Right atrium auricular region (tissue), 2 donors: ENCODE measurements around the gene TUBD1. TPM values are rescaled to one million over a fixed set of nuclear protein-coding genes. Genes with fewer than 3 reads are reported as not detected.
"Not testable (repeated sequence)": the region's sequence is repeated elsewhere in the genome, so short reads cannot be mapped to it uniquely, and the experiment has no call there.

Source experiments
- DNase-seq: peaks from one replicate; pipeline ENCODE4 v3.0.0-alpha.2; 2019; ENCODE audit warnings: low spot score
- H3K27ac ChIP-seq, 2 donors: fragments of 200-600 bp; sonication (generic); 1 replicate in 1 of 2; 2 replicates in 1 of 2; pipeline ENCODE4 v1.5.1; 2016 to 2019
- H3K27me3 ChIP-seq, 2 donors: fragments of 200-600 bp; sonication (generic); one replicate each; pipeline versions ENCODE4 v1.5.1 to v1.6.0; 2017 to 2019
- H3K36me3 ChIP-seq: fragments of 200-600 bp; sonication (generic); one replicate; pipeline ENCODE4 v1.5.1; 2016
- H3K4me1 ChIP-seq, 2 donors: fragments of 200-600 bp; sonication (generic); one replicate each; pipeline versions ENCODE4 v1.5.1 to v1.6.0; 2017 to 2019
- H3K4me3 ChIP-seq, 2 donors: fragments of 200-600 bp; sonication (generic); 1 replicate in 1 of 2; 2 replicates in 1 of 2; pipeline ENCODE4 v1.5.1; 2017 to 2019; ENCODE audit warnings: mild to moderate bottlenecking in 1 of 2, moderate library complexity in 1 of 2
- H3K9me3 ChIP-seq, 2 donors: fragments of 200-600 bp; sonication (generic); one replicate each; pipeline ENCODE4 v1.5.1; 2019
- CTCF ChIP-seq, 2 donors: fragments of 200-600 bp; sonication (generic); IDR thresholded peaks; one replicate each; pipeline ENCODE4 v1.5.1; 2019; ENCODE audit warnings: antibody characterized with exemption in 2 of 2
- total RNA-seq, 2 donors: library from RNA; depleted of rRNA; stranded (reverse); fragments of >200 nt; gene quantifications; one replicate each; pipeline ENCODE4 v1.1.0, GENCODE V29; 2016

Gene TUBD1
- total RNA-seq, 2 donors from 2014 or later, result 6.1 to 8.0 TPM

- peaks cover 0 to 46% of the 10 kb centered on the region in 2 donors for H3K4me1 ChIP-seq
- no peaks in the 10 kb centered on the region for H3K9me3 ChIP-seq
- H3K36me3 ChIP-seq, result peaks cover 38% of the 10 kb centered on the region
- no peak for DNase-seq
- H3K27ac ChIP-seq, result peak overlapping the region; percentile 20 to 54
- no peak for TF ChIP-seq CTCF (IDR thresholded peaks at IDR 0.05)
- H3K27me3 ChIP-seq, result no peaks in the 10 kb centered on the region
- no peak overlapping the region for H3K4me3 ChIP-seq
These were observed 49.7 kb downstream of the TUBD1 start for GRCh38 chr17:59842901-59843652.

GRCh38 chr17:59841882-59842263 is 50.9 kb downstream of the TUBD1 start:
- not testable (repeated sequence) for DNase-seq, H3K9me3 ChIP-seq, H3K27me3 ChIP-seq
- H3K36me3 ChIP-seq, result peaks cover 38% of the 10 kb centered on the region
- peak overlapping the region; percentile 56 to 58 for H3K4me3 ChIP-seq
- H3K4me1 ChIP-seq, result peaks cover 0 to 43% of the 10 kb centered on the region in 2 donors
- H3K27ac ChIP-seq, result peak overlapping the region; percentile 42 to 47

GRCh38 chr17:59841091-59841881 is 51.5 kb downstream of the TUBD1 start:
- peaks cover 0 to 38% of the 10 kb centered on the region in 2 donors for H3K4me1 ChIP-seq

GRCh38 chr17:59840329-59841090 is 52.2 kb downstream of the TUBD1 start:
- Histone ChIP-seq H3K27ac (peak overlapping the region; percentile 92 to 95), H3K9me3 (no peaks in the 10 kb centered on the region), H3K27me3 (no peaks in the 10 kb centered on the region), H3K4me1 (peaks cover 0 to 30% of the 10 kb centered on the region in 2 donors), H3K4me3 (peak overlapping the region; percentile 56 to 58), H3K36me3 (peaks cover 38% of the 10 kb centered on the region)
- peak; percentile 48 for DNase-seq
- TF ChIP-seq CTCF (IDR thresholded peaks at IDR 0.05), result no peak

More at GRCh38 chr17:59841091-59841881, 51.5 kb downstream of the TUBD1 start:
- H3K27me3 ChIP-seq, DNase-seq, H3K9me3 ChIP-seq: not testable (repeated sequence)
- Histone ChIP-seq H3K27ac (peak overlapping the region; percentile 92 to 95), H3K36me3 (peaks cover 38% of the 10 kb centered on the region), H3K4me3 (peak overlapping the region; percentile 56 to 58)

- TF ChIP-seq CTCF (IDR thresholded peaks at IDR 0.05), result no peak
- H3K27ac ChIP-seq, result peak overlapping the region; percentile 92 to 95
- peak; percentile 34 for DNase-seq
- H3K4me3 ChIP-seq, result peak overlapping the region; percentile 56 to 58
- H3K9me3 ChIP-seq, result no peaks in the 10 kb centered on the region
- H3K36me3 ChIP-seq, result peaks cover 38% of the 10 kb centered on the region
- peaks cover 0 to 23% of the 10 kb centered on the region in 2 donors for H3K4me1 ChIP-seq
- H3K27me3 ChIP-seq, result no peaks in the 10 kb centered on the region
These were observed 53.0 kb downstream of the TUBD1 start for GRCh38 chr17:59839651-59840328.
